Fibroblast of the conjunctiva (primary cell): ENCODE results near the gene CELF5.
"Not testable (repeated sequence)": the region's sequence is repeated elsewhere in the genome, so short reads cannot be mapped to it uniquely, and the experiment has no call there.

Experiments
- DNase-seq: peaks from one replicate; pipeline ENCODE4 v3.0.0-alpha.2; 2010; ENCODE audit warnings: low read depth

CELF5 gene

GRCh38 chr19:3322199-3322978, 97.9 kb downstream of the CELF5 start:
- no peak for DNase-seq

- DNase-seq, result no peak
These were observed 98.6 kb downstream of the CELF5 start for GRCh38 chr19:3323026-3323425.

- DNase-seq, result no peak
These were observed 99.2 kb downstream of the CELF5 start for GRCh38 chr19:3323658-3324057.

DNA sequence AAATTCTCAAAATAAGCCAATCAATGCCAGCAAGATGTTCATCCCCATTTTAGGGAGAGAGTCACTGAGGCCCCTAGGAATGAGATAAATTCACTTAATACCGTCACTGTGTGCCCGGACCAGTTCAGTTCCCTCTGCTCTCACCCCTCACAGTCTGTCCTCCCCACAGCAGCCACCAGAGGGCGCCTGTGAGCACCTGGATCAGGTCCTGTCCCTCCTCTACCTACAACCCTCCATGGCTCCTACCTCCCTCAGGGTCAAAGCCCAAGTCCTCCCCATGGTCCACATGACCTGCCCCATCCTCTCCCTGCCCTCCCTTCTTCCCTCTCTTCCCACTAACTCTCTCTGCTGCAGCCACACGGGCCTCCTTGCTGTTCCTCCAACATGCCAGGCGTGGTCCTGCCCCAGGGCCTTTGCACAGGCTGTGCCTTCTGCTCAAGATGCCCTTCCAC, 100.0 kb downstream of the CELF5 start:
- DNase-seq, result no peak

DNA sequence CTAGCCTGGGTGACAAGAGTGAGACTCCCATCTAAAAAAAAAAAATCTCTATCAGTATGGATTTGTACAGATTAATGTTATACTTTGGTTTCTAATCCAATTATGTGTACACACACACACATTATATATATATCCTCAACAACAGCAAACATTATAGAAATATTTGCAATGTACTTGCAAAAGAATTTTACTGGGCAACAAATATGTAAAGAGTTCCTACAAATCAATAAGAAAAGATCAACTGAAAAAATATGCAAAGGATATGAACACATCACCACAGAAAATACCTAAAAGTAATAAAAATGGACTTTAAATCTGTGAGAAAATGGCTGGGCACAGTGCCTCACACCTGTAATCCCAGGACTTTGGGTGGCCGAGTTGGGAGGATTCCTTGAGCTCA, 101.0 kb downstream of the CELF5 start:
- no peak for DNase-seq

DNA sequence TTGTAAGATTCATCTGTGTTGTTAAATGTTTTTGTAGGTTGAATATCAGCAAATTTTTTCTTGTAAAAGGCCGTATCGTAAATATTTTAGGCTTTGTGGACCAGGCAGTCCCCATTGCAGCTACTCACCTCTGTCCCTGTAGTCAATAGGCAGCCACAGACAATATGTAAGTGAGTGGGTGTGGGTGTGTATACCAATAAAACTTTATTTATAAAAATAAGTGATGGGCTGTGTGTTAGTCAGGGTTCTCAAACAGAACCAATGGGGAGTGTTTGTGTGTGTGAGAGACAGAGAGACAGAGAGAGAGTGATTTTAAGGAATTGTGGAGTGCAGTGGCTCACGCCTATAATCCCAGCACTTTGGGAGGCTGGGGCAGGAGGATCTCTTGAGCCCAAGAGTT, 104.3 kb downstream of the CELF5 start:
- DNase-seq, result no peak

DNA sequence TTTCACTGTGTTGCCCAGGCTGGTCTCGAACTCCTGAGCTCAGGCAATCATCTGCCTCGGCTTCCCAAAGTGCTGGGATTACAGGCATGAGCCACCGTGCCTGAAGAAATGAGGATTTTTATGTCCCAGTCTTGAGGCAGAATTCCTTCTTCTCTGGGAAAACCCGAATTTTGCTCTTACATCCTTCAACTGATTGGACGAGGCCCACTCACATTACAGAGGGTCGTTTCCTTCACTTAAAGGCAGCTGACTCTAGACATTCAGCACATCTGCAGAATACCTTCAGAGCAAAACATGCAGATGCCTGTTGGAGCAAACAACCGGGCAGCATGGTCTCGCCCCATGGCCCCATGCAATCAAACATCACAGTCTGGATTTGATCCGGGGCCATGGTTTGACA, 105.6 kb downstream of the CELF5 start:
- no peak for DNase-seq

DNA sequence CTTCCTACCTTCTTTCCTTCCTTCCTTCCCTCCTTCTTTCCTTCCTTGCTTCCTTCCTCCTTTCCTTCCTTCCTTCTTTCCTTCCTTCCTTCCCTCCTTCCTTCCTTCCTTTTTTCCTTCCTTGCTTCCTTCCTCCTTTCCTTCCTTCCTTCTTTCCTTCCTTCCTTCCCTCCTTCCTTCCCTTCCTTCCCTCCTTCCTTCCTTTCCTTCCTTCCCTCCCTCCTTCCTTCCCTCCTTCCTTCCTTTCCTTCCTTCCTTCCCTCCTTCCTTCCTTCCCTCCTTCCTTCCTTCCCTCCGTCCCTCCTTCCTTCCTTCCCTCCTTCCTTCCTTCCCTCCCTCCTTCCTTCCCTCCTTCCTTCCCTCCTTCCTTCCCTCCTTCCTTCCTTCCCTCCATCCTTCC, 107.8 kb downstream of the CELF5 start:
- not testable (repeated sequence) for DNase-seq

- no peak for DNase-seq
These were observed 108.6 kb downstream of the CELF5 start for GRCh38 chr19:3333020-3333583.

DNA sequence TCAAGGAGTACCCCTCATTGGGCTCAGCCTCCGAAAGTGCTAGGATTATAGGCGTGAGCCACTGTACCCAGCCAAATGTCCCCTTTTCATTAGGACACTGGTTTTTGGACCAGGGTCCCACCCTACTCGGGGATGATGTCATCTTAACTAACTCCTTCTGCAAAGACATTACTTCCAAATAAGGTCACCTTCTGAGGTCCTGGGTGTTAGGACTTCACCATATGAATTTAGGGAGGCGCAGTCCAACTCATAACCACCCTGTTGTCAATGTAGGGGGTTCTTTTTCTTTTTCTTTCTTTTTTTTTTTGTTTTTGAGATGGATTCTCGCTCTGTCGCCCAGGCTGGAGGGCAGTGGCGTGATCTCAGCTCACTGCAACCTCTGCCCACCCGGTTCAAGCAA, 109.2 kb downstream of the CELF5 start:
- DNase-seq, result no peak

DNA sequence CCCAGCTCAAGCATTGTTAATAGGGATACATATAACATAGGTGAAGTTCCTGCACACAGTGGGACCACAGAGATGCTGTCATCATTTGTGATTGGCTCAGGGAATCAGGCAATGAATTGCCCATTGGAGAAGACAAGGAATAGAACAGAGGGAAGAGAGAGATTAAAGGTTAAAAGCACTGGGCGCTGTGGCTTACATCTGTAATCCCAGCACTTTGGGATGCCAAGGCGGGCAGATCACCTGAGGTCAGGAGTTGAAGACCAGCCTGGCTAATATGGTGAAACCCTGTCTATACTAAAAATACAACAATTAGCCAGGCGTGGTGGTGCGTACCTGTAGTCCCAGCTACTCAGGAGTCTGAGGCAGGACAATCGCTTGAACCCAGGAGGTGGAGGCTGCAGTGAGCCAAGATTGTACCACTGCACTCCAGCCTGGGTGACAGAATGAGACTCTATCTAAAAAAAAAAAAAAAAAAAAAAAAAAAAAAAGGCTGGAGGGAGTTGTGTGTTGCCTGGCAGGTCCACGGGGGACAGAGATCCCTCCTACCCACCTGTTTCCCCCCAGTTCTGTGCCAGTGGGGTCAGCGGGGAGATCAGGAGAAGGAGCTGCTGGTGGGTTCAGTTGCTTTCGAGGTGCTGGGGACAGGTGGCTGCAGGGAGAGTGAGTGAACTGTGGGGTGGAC, 110.4 kb downstream of the CELF5 start:
- not testable (repeated sequence) for DNase-seq

DNA sequence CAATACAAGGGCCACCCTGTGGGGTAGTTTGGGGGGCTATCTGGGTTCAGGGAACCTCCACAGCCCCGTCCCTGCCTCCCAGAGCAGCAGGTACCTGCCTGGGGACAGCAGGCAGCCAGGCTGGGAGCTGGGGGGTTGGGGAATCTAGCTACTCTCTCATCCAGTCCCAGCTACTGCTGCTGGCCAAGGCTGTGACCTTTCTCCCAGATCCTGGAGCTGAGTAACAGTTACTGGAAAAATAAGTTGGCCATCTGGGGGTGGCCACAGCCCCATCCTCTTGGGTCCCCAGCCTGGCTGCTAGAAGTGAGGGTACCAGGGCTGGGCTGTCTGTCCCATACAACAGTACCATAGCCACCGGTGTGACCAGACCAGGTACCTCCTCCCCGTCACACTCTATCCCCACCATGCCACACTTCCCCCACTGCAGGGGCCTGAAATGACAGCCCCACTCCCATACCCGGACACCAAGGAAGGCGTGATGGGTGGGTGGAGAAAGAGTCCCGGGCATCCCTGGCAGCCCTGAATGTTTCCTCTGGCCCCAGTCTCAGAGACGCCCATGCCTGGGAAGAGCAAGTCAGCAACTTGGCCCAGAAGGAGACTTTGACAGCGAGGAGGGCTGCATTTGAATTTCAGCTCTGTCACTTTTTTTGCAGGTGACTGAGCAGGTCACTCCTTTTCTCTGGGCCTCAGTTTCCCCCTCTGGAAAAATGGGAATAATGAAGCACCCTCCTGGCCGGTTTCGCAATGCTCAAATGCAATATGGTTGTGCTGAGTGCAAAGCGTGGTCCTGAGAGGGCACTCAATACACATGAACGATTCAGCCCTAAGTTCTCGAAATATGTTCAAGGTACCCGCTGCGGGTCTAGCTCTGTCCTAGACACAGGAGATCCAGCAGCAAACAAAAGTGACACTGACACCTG, 111.2 kb downstream of the CELF5 start:
- DNase-seq, result peak; percentile 59

GRCh38 chr19:3336351-3336679, 111.9 kb downstream of the CELF5 start:
- DNase-seq, result no peak

- peak; percentile 89 for DNase-seq
These were observed 112.4 kb downstream of the CELF5 start for GRCh38 chr19:3336680-3337523.

DNA sequence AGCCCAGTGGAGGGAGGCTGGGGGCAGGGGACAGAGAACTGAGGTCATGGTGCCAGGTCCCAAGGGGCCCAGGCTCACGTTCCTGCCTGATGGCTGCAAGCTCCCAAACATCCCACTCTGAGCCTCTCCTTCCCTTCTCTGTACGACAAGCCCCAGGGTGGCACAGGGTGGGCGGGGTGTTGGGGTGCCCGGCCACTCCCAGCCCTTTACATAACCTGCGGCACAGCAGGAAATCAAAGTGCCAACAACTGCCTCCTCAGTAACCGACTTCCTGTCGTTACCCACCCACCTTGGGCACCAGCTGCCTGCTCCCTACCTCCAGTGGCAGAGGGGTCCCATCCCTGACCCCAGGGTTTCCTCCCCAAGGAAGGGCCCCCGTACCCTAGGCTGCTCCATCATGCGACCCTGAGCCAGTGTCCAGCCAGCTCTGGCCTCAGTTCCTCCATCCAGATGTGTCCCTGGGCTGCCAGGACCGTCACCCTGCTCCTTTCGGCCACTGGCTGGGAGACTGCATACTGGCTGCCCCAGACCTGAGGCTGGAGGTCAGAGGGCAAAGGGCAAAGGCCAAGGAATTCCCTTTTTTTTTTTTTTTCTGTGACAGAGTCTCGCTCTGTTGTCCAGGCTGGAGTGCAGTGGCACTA, 114.2 kb downstream of the CELF5 start:
- no peak for DNase-seq

- DNase-seq, result no peak
These were observed 115.9 kb downstream of the CELF5 start for GRCh38 chr19:3340340-3340739.

DNA sequence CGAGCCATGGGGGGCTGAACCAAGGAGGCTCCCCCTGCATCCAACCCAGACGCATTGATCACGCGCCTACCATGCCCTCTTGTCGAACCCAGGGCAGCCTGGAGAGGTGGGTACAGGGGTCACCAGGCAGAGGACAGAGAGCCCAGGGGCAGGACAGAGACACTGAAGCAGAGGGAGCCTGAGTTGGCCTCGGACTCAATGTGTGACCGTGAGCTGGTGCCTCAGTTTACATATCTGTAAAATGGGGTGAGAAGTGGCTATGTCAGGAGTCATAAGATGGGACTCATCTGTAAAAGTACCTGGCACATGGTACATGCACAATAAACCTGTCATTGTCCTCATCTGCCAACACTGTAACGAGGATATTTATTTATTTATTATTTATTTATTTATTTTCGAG, 117.8 kb downstream of the CELF5 start:
- DNase-seq, result no peak

DNA sequence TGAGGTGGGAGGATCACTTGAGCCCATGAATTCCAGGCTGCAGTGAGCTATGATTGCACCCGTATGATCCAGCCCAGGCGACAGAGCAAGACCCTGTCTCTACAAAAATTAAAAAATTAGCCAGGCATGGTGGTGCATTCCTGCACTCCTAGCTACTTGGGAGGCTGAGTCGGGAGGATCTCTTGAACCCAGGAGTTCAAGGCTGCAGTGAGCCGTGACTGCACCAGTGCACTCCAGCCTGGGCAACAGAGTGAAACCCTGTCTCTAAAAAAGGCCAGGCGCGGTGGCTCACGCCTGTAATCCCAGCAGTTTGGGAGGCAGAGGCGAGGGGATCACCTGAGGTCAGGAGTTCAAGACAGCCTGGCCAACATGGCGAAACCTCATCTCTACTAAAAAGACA, 118.5 kb downstream of the CELF5 start:
- DNase-seq, result not testable (repeated sequence)

GRCh38 chr19:3343619-3344502, 119.4 kb downstream of the CELF5 start:
- peak; percentile 72 for DNase-seq
